Measurements from ENCODE around the gene USP35.

DNA sequence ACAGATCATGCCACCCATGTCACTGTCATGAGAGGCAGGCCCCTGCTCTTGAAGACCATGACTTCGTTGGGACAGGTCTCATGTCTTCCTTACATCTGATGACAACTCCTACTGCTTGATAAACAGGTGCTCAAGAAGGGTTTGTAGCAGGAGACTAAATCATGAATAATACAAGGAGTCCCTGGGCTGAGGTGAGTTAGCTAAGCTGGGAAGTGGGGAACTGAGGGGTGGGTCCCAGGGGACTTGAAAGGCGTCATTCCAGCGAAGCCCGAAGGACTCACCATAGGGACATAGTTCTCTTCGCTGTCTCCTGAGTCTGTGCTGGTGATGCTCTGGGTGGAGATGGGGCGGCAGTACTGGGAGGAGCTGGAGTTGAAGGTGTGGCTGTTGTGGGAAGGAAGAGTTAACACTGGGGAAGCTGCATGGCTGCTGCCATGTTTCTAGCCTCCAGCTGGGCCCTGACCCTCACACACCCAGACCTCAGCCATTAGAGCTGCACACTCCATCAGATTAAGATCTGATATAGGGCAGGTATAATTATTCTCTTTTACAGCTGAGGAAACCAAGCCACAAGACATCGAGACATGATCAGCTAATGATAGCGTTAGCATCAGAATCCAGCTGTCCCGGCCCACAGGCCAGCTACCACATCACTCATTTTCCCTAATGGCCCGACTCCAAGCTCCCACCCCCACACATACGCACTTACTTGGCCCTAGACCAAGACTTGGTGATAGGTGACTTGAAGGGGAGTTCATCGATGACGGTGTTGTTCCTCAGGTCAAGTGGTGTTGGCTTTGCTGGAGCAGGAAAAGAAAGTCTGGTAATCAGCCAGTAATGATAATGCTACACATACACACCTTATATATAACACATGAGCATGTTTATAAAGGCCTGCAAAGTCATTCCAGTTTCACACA lies 32.9 kb downstream of the USP35 start:
- TF ChIP-seq POLR2A (IDR thresholded peaks at IDR 0.05; ENCODE audit: low read depth, low read length) (no peak), POLR2AphosphoS5 (IDR thresholded peaks at IDR 0.05; ENCODE audit: low read depth, low read length) (no peak), TAF1 (IDR thresholded peaks at IDR 0.05; ENCODE audit: low read depth, low read length) (no peak)

Data from GM12891 (cell line).